HFF-Myc (cell line): ENCODE results near the gene TRIM33.

Source experiments
- DNase-seq: peaks from one replicate; pipeline ENCODE4 v3.0.0-alpha.2; 2011; ENCODE audit warnings: low read depth; ENCODE audit errors: extremely low read depth
- H3K4me3 ChIP-seq: replicated peaks from 2 replicates; pipeline ENCODE4 v1.5.1; 2011; ENCODE audit warnings: low read depth, mild to moderate bottlenecking, control low read depth, low read length
- CTCF ChIP-seq: IDR thresholded peaks from 2 replicates; pipeline ENCODE4 v1.5.1; 2012; ENCODE audit warnings: mild to moderate bottlenecking, low read depth, low read length, control low read depth; ENCODE audit errors: missing control alignments

The TRIM33 gene

GRCh38 chr1:114517348-114517747 is 6.3 kb upstream of the TRIM33 start:
- H3K4me3 ChIP-seq = no peak overlapping the region
- TF ChIP-seq CTCF = no peak
- no peak for DNase-seq

GRCh38 chr1:114512595-114513280 is 1.7 kb upstream of the TRIM33 start:
- TF ChIP-seq CTCF = no peak
- no peak overlapping the region for H3K4me3 ChIP-seq
- no peak for DNase-seq

GRCh38 chr1:114510274-114511031 is 550 bp downstream of the TRIM33 start:
- TF ChIP-seq CTCF = no peak
- peak overlapping the region; percentile 88 for H3K4me3 ChIP-seq
- no peak for DNase-seq

- peak overlapping the region; percentile 88 for H3K4me3 ChIP-seq
- no peak for DNase-seq
- no peak for TF ChIP-seq CTCF
Observed at GRCh38 chr1:114509596-114510273, 1.3 kb downstream of the TRIM33 start.

- DNase-seq = no peak
- H3K4me3 ChIP-seq = peak overlapping the region; percentile 88
- no peak for TF ChIP-seq CTCF
Observed at GRCh38 chr1:114508386-114508898, 2.6 kb downstream of the TRIM33 start.

GRCh38 chr1:114507513-114507912 is 3.5 kb downstream of the TRIM33 start:
- DNase-seq = no peak
- no peak for TF ChIP-seq CTCF
- H3K4me3 ChIP-seq = no peak overlapping the region
